Umbilical cord (tissue), 2 donors: ENCODE measurements around the gene DACH1. TPM values are rescaled to one million over a fixed set of nuclear protein-coding genes. Genes with fewer than 3 reads are reported as not detected.
"Not testable (repeated sequence)": the region's sequence is repeated elsewhere in the genome, so short reads cannot be mapped to it uniquely, and the experiment has no call there.

Experiments
- DNase-seq: peaks from one replicate; pipeline ENCODE4 v3.0.0-alpha.2; 2015; ENCODE audit warnings: low spot score
- total RNA-seq: library from RNA; depleted of rRNA; stranded (reverse); fragments of >200 nt; gene quantifications from one replicate; pipeline ENCODE4 v1.2.3, GENCODE V29; 2014; ENCODE audit warnings: low replicate concordance; ENCODE audit not compliant: insufficient read depth

DACH1 gene
- 3.6 TPM for total RNA-seq

GRCh38 chr13:71867131-71867814 lies at the start of gene DACH1:
TSS of gene DACH1 (minus strand) at chr13:71867204.
- DNase-seq = peak; percentile 66

- no peak for DNase-seq
These were observed 46.7 kb upstream of the DACH1 start for GRCh38 chr13:71913717-71914116.

GRCh38 chr13:71912524-71912923 lies 45.5 kb upstream of the DACH1 start:
- DNase-seq = no peak

- no peak for DNase-seq
These were observed 39.4 kb upstream of the DACH1 start for GRCh38 chr13:71906448-71906847.

GRCh38 chr13:71902676-71903075 lies 35.7 kb upstream of the DACH1 start:
- no peak for DNase-seq

- DNase-seq = not testable (repeated sequence)
These were observed 26.5 kb upstream of the DACH1 start for GRCh38 chr13:71893506-71893905.

- DNase-seq = no peak
These were observed 19.9 kb upstream of the DACH1 start for GRCh38 chr13:71886880-71887279.

- DNase-seq = no peak
These were observed 15.1 kb upstream of the DACH1 start for GRCh38 chr13:71882120-71882519.

- no peak for DNase-seq
These were observed 13.9 kb upstream of the DACH1 start for GRCh38 chr13:71880753-71881541.

GRCh38 chr13:71879808-71880344 lies 12.9 kb upstream of the DACH1 start:
- DNase-seq = no peak

- DNase-seq = peak; percentile 46
These were observed 12.1 kb upstream of the DACH1 start for GRCh38 chr13:71879129-71879535.

GRCh38 chr13:71877256-71877653 lies 10.3 kb upstream of the DACH1 start:
- no peak for DNase-seq

- DNase-seq = no peak
These were observed 9.7 kb upstream of the DACH1 start for GRCh38 chr13:71876648-71877255.

GRCh38 chr13:71875823-71876222 lies 8.8 kb upstream of the DACH1 start:
- no peak for DNase-seq

- no peak for DNase-seq
These were observed 7.5 kb upstream of the DACH1 start for GRCh38 chr13:71874458-71874857.

- DNase-seq = no peak
These were observed 6.6 kb upstream of the DACH1 start for GRCh38 chr13:71873418-71874247.

- DNase-seq = no peak
These were observed 4.8 kb upstream of the DACH1 start for GRCh38 chr13:71871844-71872243.

GRCh38 chr13:71871176-71871754 lies 4.3 kb upstream of the DACH1 start:
- DNase-seq = no peak

- DNase-seq = no peak
These were observed 3.1 kb upstream of the DACH1 start for GRCh38 chr13:71870100-71870499.

GRCh38 chr13:71869274-71869673 lies 2.3 kb upstream of the DACH1 start:
- DNase-seq = no peak
